Esophagus muscularis mucosa (tissue), 4 donors: ENCODE measurements around the gene KCNQ5.

Source experiments
- EP300 ChIP-seq: sonication (generic); formaldehyde crosslinking; IDR thresholded peaks from one replicate; pipeline ENCODE4 v1.6.1; 2017; ENCODE audit warnings: antibody characterized with exemption
- POLR2A ChIP-seq: fragments of 450-650 bp; IDR thresholded peaks from one replicate; pipeline ENCODE4 v1.6.1; 2017; ENCODE audit warnings: antibody characterized with exemption, moderate library complexity, mild to moderate bottlenecking, low read depth
- TF ChIP-seq, protein P1 (sequence below), 3 experiments: fragments of 200-600 bp in 2 of 3; fragments of 450-650 bp in 1 of 3; sonication (generic) in 2 of 3; IDR thresholded peaks; one replicate each; pipeline ENCODE4 v1.5.1; 2017 to 2019; ENCODE audit warnings: antibody characterized with exemption in 3 of 3, mild to moderate bottlenecking in 2 of 3, moderate library complexity in 1 of 3

DNA sequence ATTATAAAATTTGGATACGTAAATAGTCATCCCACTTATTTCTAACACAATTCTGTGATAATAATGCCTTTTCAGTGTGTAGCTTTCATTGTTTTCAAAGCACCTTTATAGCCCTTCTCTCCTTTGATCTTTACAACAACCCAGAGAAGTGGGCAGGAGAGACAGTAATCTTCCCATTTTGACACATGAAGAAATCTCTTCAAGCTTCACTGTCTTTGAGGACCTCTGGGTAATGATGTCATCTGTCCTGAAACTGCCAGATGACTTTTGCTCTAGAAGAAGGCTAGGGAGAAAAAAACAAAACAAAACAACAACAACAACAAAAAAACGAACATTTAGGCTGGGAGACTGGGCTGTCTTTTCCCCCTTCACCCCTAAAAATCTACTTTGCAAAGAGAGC, 203.0 kb downstream of the KCNQ5 start:
- TF ChIP-seq POLR2A (no peak), EP300 (no peak)
- TF ChIP-seq, protein P1, sequence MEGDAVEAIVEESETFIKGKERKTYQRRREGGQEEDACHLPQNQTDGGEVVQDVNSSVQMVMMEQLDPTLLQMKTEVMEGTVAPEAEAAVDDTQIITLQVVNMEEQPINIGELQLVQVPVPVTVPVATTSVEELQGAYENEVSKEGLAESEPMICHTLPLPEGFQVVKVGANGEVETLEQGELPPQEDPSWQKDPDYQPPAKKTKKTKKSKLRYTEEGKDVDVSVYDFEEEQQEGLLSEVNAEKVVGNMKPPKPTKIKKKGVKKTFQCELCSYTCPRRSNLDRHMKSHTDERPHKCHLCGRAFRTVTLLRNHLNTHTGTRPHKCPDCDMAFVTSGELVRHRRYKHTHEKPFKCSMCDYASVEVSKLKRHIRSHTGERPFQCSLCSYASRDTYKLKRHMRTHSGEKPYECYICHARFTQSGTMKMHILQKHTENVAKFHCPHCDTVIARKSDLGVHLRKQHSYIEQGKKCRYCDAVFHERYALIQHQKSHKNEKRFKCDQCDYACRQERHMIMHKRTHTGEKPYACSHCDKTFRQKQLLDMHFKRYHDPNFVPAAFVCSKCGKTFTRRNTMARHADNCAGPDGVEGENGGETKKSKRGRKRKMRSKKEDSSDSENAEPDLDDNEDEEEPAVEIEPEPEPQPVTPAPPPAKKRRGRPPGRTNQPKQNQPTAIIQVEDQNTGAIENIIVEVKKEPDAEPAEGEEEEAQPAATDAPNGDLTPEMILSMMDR (IDR thresholded peaks at IDR 0.05) = no peak
